VCaP (cell line): Measurements from ENCODE around the gene TRIOBP.
"Not testable (repeated sequence)": the region's sequence is repeated elsewhere in the genome, so short reads cannot be mapped to it uniquely, and the experiment has no call there.

Experiments
- H3K27ac ChIP-seq: fragments of 450-650 bp; 2 replicates; pipeline ENCODE4 v1.5.1; 2017
- CTCF ChIP-seq: fragments of 450-650 bp; conservative IDR thresholded peaks from 2 replicates; pipeline ENCODE4 v1.5.1; 2017; ENCODE audit warnings: mild to moderate bottlenecking, moderate library complexity

TRIOBP gene

GRCh38 chr22:37714634-37715033, 17.8 kb downstream of the TRIOBP start:
- H3K27ac ChIP-seq = no peak overlapping the region
- TF ChIP-seq CTCF = no peak

GRCh38 chr22:37715760-37716159, 18.9 kb downstream of the TRIOBP start:
- no peak overlapping the region for H3K27ac ChIP-seq
- no peak for TF ChIP-seq CTCF

GRCh38 chr22:37716708-37717107, 19.9 kb downstream of the TRIOBP start:
- TF ChIP-seq CTCF = no peak
- H3K27ac ChIP-seq = no peak overlapping the region

GRCh38 chr22:37717235-37717634, 20.4 kb downstream of the TRIOBP start:
- H3K27ac ChIP-seq = not testable (repeated sequence)

- not testable (repeated sequence) for H3K27ac ChIP-seq
Measured at GRCh38 chr22:37717746-37718305, 21.0 kb downstream of the TRIOBP start.

GRCh38 chr22:37725551-37726240, 28.8 kb downstream of the TRIOBP start:
- no peak overlapping the region for H3K27ac ChIP-seq
- TF ChIP-seq CTCF = no peak

- TF ChIP-seq CTCF = no peak; the same call in 1 of the 2 replicates
- no peak overlapping the region for H3K27ac ChIP-seq
Measured at GRCh38 chr22:37726241-37726887, 29.5 kb downstream of the TRIOBP start.

- TF ChIP-seq CTCF = no peak
- no peak overlapping the region for H3K27ac ChIP-seq
Measured at GRCh38 chr22:37728620-37729019, 31.8 kb downstream of the TRIOBP start.
